Neural cell (in vitro differentiated cells): ENCODE results near the gene IRX4.

Experiments
- EZH2 ChIP-seq: fragments of 200-600, 300-800 bp; shearing (Covaris generic), sonication (generic); IDR thresholded peaks from 2 replicates; pipeline ENCODE4 v1.6.1; 2014; ENCODE audit warnings: antibody characterized with exemption, low read length, borderline replicate concordance, mild to moderate bottlenecking; ENCODE audit not compliant: insufficient read depth, poor library complexity, severe bottlenecking
- POLR2AphosphoS5 ChIP-seq: IDR thresholded peaks from 2 replicates; pipeline ENCODE4 v1.6.1; 2012
- TF ChIP-seq, protein P1 (sequence below): fragments of 450-650 bp; IDR thresholded peaks from 2 replicates; pipeline ENCODE4 v1.5.1; 2014; ENCODE audit warnings: antibody characterized with exemption, mild to moderate bottlenecking, moderate library complexity; ENCODE audit not compliant: poor library complexity, severe bottlenecking

DNA sequence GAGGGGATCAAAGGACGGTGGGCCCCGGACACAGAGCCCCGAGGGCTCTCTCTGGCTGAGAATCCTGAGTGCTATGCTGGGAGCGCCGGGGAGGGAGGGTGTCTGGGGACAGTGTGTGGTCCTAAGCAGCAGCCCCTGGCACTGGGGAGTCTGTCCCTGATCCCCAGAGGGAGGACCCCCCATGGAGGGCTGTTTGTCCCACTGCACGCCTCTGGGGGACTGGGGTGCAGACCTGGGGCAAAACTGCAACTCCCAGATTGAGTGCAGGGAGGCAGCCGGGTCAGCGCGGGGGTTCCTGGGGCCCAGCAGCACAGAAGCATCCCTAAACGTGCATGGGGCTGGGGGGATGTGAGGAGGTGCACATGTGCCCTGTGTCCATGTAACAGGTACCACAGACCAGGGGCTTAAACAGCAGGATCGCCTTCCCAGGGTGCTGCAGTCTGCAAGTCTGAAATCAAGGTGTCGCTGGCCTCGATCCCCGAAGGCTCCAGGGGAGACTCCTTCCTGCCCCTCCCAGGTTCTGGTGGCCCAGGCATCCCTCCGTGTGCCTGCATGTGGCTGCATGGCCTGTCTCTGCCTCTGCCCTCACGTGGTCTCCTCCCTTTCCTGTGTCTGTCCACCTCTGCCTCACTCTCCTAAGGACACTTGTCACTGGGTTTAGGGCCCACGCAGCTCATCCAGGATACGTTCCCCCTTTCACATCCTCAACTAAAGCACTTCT, 35.9 kb upstream of the IRX4 start:
- TF ChIP-seq EZH2 = no peak
- TF ChIP-seq, protein P1, sequence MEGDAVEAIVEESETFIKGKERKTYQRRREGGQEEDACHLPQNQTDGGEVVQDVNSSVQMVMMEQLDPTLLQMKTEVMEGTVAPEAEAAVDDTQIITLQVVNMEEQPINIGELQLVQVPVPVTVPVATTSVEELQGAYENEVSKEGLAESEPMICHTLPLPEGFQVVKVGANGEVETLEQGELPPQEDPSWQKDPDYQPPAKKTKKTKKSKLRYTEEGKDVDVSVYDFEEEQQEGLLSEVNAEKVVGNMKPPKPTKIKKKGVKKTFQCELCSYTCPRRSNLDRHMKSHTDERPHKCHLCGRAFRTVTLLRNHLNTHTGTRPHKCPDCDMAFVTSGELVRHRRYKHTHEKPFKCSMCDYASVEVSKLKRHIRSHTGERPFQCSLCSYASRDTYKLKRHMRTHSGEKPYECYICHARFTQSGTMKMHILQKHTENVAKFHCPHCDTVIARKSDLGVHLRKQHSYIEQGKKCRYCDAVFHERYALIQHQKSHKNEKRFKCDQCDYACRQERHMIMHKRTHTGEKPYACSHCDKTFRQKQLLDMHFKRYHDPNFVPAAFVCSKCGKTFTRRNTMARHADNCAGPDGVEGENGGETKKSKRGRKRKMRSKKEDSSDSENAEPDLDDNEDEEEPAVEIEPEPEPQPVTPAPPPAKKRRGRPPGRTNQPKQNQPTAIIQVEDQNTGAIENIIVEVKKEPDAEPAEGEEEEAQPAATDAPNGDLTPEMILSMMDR = no peak
- TF ChIP-seq POLR2AphosphoS5 = no peak
